K562 (cell line): ENCODE measurements around the gene APLNR. TPM values are rescaled to one million over a fixed set of nuclear protein-coding genes. Genes with fewer than 3 reads are reported as not detected.

Experiments
- TBL1XR1 ChIP-seq, 2 experiments: IDR thresholded peaks; 2 replicates each; pipeline ENCODE4 v1.6.1; 2012; ENCODE audit warnings: improper control_type of control experiment in 2 of 2, low read length in 2 of 2, mild to moderate bottlenecking in 1 of 2
- ZNF699 ChIP-seq: fragments of 250-450 bp; sonication (Bioruptor Pico); IDR thresholded peaks from 2 replicates; pipeline ENCODE4 v1.8.0; 2021; ENCODE audit warnings: mild to moderate bottlenecking, moderate library complexity; ENCODE audit not compliant: insufficient replicate concordance
- polyA plus RNA-seq, 8 experiments: library from polyadenylated mRNA; depleted of rRNA in 4 of 8; stranded (reverse) in 5 of 8; unstranded in 3 of 8; fragments of >200 nt; fragmentation: Nextera tagmentation in 2 of 8; fragmentation: Illumina TruSeq in 1 of 8; extraction: Ambion mirVana in 2 of 8; extraction: Trizol in 1 of 8; gene quantifications; 2 replicates each; pipeline versions ENCODE4 v1.2.1 to v1.2.3, GENCODE V29; 2011 to 2014; ENCODE audit warnings: inconsistent platforms in 1 of 8, missing spikeins in 1 of 8
- total RNA-seq, 7 experiments: library from RNA; depleted of rRNA in 6 of 7; stranded (reverse); fragments of >200 nt in 6 of 7; fragmentation: Illumina TruSeq in 2 of 7; extraction: Trizol in 2 of 7; gene quantifications; 2 replicates each; pipeline versions ENCODE4 v1.2.1 to v1.2.3, GENCODE V29; 2011 to 2021; ENCODE audit warnings: low replicate concordance in 1 of 7
- TF ChIP-seq, protein P1 (sequence below), 3 experiments: fragments of 200-800 bp in 1 of 3; fragments of 250-450 bp in 1 of 3; fragments of 450-650 bp in 1 of 3; sonication (Bioruptor Pico) in 1 of 3; sonication (Bioruptor generic) in 1 of 3; formaldehyde crosslinking in 1 of 3; IDR thresholded peaks; 2 replicates each; pipeline versions ENCODE4 v1.6.1 to v1.8.0; 2016 to 2022; ENCODE audit warnings: mild to moderate bottlenecking in 2 of 3, missing genetic modification characterization in 2 of 3, missing compliant biosample characterization in 1 of 3, moderate library complexity in 1 of 3
- TF ChIP-seq, protein P2 (sequence below): fragments of 250-450 bp; sonication (Bioruptor Pico); IDR thresholded peaks from 2 replicates; pipeline ENCODE4 v1.8.0; 2021; ENCODE audit warnings: mild to moderate bottlenecking, moderate library complexity

Gene APLNR
- total and polyA plus RNA-seq, 9 of the 15 experiments (the other 6 are each of a cell fraction or from before 2014, with no cell fraction given) = 0.15 to 2.0 (median 0.65) TPM

DNA sequence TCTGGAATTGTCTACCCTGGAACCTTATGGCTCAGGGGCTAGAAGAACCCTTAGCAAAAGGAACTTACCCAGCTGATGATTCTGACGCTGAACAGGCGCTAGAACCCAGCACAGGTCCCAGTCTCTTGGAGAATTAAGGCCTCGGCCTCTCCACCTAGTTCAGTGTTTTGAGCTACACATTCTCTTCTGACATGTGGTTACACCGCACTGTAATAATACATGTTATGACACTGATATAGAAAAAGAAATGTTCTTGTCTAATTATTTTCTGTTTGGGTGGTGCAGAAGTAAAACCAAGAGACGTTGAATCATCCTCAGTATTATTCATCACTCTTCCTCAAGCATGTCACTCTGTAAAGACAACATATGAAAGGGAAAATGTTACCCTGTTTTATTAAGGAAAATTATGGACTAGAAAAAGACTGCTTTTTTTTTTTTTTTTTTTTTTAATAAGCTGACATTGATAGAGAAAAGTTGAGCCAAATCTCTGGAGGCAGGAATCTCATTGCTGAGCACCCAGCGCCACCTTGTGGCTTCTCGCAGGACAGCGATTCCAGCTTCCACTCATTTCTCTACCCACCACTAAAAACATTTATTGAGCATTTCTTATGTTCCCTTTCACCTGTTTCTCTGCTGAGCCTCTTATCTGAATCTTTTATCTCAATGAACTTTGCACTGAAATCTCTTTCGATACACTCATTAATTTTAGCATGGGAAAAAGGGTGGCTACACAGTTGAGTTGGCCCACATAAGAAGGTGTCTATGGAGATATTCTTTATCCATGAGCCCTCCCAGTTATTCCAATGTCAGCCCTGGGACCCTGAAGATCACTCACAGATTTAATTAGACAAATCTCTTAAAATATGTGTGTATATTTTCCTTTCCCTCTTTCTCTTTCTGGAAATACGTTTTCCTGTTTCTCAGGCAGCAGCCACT is 12.6 kb upstream of the APLNR start (continued):
- TF ChIP-seq, protein P1, sequence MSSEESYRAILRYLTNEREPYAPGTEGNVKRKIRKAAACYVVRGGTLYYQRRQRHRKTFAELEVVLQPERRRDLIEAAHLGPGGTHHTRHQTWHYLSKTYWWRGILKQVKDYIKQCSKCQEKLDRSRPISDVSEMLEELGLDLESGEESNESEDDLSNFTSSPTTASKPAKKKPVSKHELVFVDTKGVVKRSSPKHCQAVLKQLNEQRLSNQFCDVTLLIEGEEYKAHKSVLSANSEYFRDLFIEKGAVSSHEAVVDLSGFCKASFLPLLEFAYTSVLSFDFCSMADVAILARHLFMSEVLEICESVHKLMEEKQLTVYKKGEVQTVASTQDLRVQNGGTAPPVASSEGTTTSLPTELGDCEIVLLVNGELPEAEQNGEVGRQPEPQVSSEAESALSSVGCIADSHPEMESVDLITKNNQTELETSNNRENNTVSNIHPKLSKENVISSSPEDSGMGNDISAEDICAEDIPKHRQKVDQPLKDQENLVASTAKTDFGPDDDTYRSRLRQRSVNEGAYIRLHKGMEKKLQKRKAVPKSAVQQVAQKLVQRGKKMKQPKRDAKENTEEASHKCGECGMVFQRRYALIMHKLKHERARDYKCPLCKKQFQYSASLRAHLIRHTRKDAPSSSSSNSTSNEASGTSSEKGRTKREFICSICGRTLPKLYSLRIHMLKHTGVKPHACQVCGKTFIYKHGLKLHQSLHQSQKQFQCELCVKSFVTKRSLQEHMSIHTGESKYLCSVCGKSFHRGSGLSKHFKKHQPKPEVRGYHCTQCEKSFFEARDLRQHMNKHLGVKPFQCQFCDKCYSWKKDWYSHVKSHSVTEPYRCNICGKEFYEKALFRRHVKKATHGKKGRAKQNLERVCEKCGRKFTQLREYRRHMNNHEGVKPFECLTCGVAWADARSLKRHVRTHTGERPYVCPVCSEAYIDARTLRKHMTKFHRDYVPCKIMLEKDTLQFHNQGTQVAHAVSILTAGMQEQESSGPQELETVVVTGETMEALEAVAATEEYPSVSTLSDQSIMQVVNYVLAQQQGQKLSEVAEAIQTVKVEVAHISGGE (CRISPR knock-in tag; IDR thresholded peaks at IDR 0.05) = no peak
- TF ChIP-seq TBL1XR1 (IDR thresholded peaks at IDR 0.05; ENCODE audit: low read length in 2 of 2) = no peak
- TF ChIP-seq, protein P2, sequence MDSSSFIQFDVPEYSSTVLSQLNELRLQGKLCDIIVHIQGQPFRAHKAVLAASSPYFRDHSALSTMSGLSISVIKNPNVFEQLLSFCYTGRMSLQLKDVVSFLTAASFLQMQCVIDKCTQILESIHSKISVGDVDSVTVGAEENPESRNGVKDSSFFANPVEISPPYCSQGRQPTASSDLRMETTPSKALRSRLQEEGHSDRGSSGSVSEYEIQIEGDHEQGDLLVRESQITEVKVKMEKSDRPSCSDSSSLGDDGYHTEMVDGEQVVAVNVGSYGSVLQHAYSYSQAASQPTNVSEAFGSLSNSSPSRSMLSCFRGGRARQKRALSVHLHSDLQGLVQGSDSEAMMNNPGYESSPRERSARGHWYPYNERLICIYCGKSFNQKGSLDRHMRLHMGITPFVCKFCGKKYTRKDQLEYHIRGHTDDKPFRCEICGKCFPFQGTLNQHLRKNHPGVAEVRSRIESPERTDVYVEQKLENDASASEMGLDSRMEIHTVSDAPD (CRISPR knock-in tag) = no peak
- no peak for TF ChIP-seq ZNF699 (CRISPR knock-in tag)
